Uterus (tissue), 4 donors: ENCODE measurements around the gene MED22. TPM values are rescaled to one million over a fixed set of nuclear protein-coding genes. Genes with fewer than 3 reads are reported as not detected.

Experiments
- DNase-seq, 2 donors: peaks; one replicate each; pipeline ENCODE4 v3.0.0-alpha.2; 2019 to 2020
- H3K27ac ChIP-seq, 2 donors: fragments of 200-600 bp; sonication (generic); 1 replicate in 1 of 2; 2 replicates in 1 of 2; pipeline ENCODE4 v1.5.1; 2016 to 2018
- H3K27me3 ChIP-seq, 2 donors: fragments of 200-600 bp; sonication (generic); one replicate each; pipeline ENCODE4 v1.5.1; 2018 to 2019; ENCODE audit warnings: control low read depth in 1 of 2
- H3K36me3 ChIP-seq, 2 donors: fragments of 200-600 bp; sonication (generic); one replicate each; pipeline ENCODE4 v1.5.1; 2019; ENCODE audit warnings: control low read depth in 1 of 2
- H3K4me1 ChIP-seq, 2 donors: fragments of 200-600 bp; sonication (generic); one replicate each; pipeline ENCODE4 v1.5.1; 2018 to 2019; ENCODE audit warnings: control low read depth in 1 of 2
- H3K4me3 ChIP-seq, 2 donors: fragments of 200-600 bp; sonication (generic); 1 replicate in 1 of 2; 2 replicates in 1 of 2; pipeline ENCODE4 v1.5.1; 2018 to 2019; ENCODE audit warnings: mild to moderate bottlenecking in 1 of 2
- H3K9me3 ChIP-seq, 2 donors: fragments of 200-600 bp; sonication (generic); one replicate each; pipeline ENCODE4 v1.5.1; 2019; ENCODE audit warnings: control low read depth in 1 of 2
- CTCF ChIP-seq, 4 experiments: fragments of 200-600 bp in 2 of 4; fragments of 450-650 bp in 2 of 4; sonication (generic) in 2 of 4; IDR thresholded peaks; one replicate each; pipeline ENCODE4 v1.5.1; 2016 to 2019; ENCODE audit warnings: antibody characterized with exemption in 4 of 4, mild to moderate bottlenecking in 2 of 4, moderate library complexity in 1 of 4
- POLR2A ChIP-seq, 2 donors: fragments of 450-650 bp; IDR thresholded peaks; one replicate each; pipeline ENCODE4 v1.6.1; 2016; ENCODE audit warnings: antibody characterized with exemption in 2 of 2, mild to moderate bottlenecking in 1 of 2, moderate library complexity in 1 of 2
- intact Hi-C: fragments of 100-400 bp; cut with DNase I; formaldehyde crosslinking; loops from one replicate; pipeline ENCODE4 v1.15.1; 2023; ENCODE audit warnings: low total_unique reads
- total RNA-seq, 4 donors: library from RNA; depleted of rRNA in 3 of 4; stranded (reverse); fragments of >200 nt in 3 of 4; gene quantifications; one replicate each; pipeline versions ENCODE4 v1.1.0 to v1.2.4, GENCODE V29; 2014 to 2023
- donor health status: DM: yes; HTN: yes; CAD: no.

The MED22 gene
- total RNA-seq, 4 donors from 2014 or later, result 10.0 to 41.0 (median 30.9) TPM

- intact Hi-C loops, result no loop called here
- TF ChIP-seq CTCF (IDR thresholded peaks at IDR 0.05) (no peak), POLR2A (IDR thresholded peaks at IDR 0.05) (no peak)
- DNase-seq, result no peak
Measured at GRCh38 chr9:133382507-133383141, 34.7 kb upstream of the MED22 start.

GRCh38 chr9:133380734-133381133 is 32.8 kb upstream of the MED22 start:
- intact Hi-C loops, result no loop called here
- no peaks in the 10 kb centered on the region for H3K27me3 ChIP-seq

More at GRCh38 chr9:133382507-133383141, 34.7 kb upstream of the MED22 start:
- Histone ChIP-seq H3K4me3 (no peak overlapping the region), H3K27me3 (no peaks in the 10 kb centered on the region), H3K27ac (no peak overlapping the region), H3K4me1 (no peaks in the 10 kb centered on the region), H3K9me3 (no peaks in the 10 kb centered on the region), H3K36me3 (no peaks in the 10 kb centered on the region)

GRCh38 chr9:133379153-133380086 is 31.5 kb upstream of the MED22 start:
- no peaks in the 10 kb centered on the region for H3K27me3 ChIP-seq
- H3K4me1 ChIP-seq, result no peaks in the 10 kb centered on the region
- no peak overlapping the region for H3K27ac ChIP-seq
- TF ChIP-seq CTCF (IDR thresholded peaks at IDR 0.05) (no peak), POLR2A (IDR thresholded peaks at IDR 0.05) (no peak)
- no peaks in the 10 kb centered on the region for H3K9me3 ChIP-seq
- intact Hi-C loops, result no loop called here
- no peak overlapping the region for H3K4me3 ChIP-seq
- H3K36me3 ChIP-seq, result no peaks in the 10 kb centered on the region
- DNase-seq, result no peak

More at GRCh38 chr9:133380734-133381133, 32.8 kb upstream of the MED22 start:
- TF ChIP-seq POLR2A (IDR thresholded peaks at IDR 0.05) (no peak), CTCF (IDR thresholded peaks at IDR 0.05) (no peak)
- no peaks in the 10 kb centered on the region for H3K4me1 ChIP-seq
- H3K36me3 ChIP-seq, result no peaks in the 10 kb centered on the region
- no peaks in the 10 kb centered on the region for H3K9me3 ChIP-seq
- H3K4me3 ChIP-seq, result no peak overlapping the region
- no peak overlapping the region for H3K27ac ChIP-seq
- DNase-seq, result no peak

- no peak for TF ChIP-seq POLR2A (IDR thresholded peaks at IDR 0.05)
- no peak for TF ChIP-seq CTCF (IDR thresholded peaks at IDR 0.05)
- Histone ChIP-seq H3K9me3 (no peaks in the 10 kb centered on the region), H3K36me3 (no peaks in the 10 kb centered on the region), H3K4me1 (no peaks in the 10 kb centered on the region), H3K27ac (no peak overlapping the region), H3K27me3 (no peaks in the 10 kb centered on the region), H3K4me3 (no peak overlapping the region)
- intact Hi-C loops, result no loop called here
- DNase-seq, result no peak
Measured at GRCh38 chr9:133378408-133378962, 30.6 kb upstream of the MED22 start.
